K562 treated with DMSO at 1 percent for 24 hours (cell line): ENCODE data around the gene CHAT. TPM values are rescaled to one million over a fixed set of nuclear protein-coding genes. Genes with fewer than 3 reads are reported as not detected.

Source experiments
- total RNA-seq: library from RNA; unstranded; fragments of 300-600 nt; gene quantifications from 2 replicates; pipeline ENCODE4 v1.2.3, GENCODE V29; 2022; ENCODE audit warnings: low read depth; ENCODE audit not compliant: insufficient read depth

CHAT gene
- not detected in 2 replicates for total RNA-seq

DNA sequence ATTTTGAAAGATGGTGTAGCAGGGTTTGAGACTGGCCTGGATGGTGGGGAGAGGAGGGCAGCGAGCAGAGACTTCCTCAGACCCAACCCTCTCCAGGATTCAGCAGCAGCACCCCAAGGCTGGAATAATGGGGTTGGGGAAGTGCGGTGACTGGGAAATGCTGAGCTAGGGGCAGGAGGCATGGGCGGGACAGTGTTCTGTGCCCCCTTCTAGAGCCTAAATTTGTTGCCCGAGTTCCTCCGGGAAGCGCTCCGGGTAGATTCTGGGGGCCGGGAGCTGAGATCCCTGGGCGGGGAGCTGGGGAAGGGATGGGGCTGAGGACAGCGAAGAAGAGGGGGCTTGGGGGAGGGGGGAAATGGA is at the start of gene CHAT:
CHAT (plus strand) TSS at position 156 of the 360 bp plus-strand sequence; CDS start at position 309, 153 bp downstream.

DNA sequence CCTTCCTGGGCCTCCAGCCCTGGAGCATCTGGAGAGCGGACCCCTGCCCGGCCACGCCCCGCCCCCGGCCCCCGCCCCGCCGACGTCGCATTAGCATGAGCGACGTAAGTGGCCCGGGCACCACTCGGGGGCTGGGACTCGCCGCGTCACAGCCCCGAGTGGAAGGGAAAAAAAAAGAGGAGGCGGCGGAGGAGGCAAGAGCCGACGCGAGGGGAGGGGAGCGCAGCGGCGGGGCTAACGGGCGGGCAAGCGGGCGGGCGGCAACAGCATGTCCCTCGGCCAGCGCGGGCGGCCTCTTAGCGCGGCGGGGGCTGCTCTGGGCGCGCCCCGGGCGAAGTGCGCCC is 3.8 kb upstream of the CHAT start, which contains the start of gene SLC18A3:
SLC18A3 (plus strand) TSS at position 197 of the 344 bp plus-strand sequence. CDS start 431 bp downstream, outside the sequence.

GRCh38 chr10:49679480-49679893 is 65.7 kb downstream of the CHAT start, which contains the start of gene C10orf53:
TSS of gene C10orf53 (plus strand) at chr10:49679651. CDS start at chr10:49679698, 47 bp downstream.

Other genes starting within 250 kb of the CHAT start
- not detected in 2 replicates for gene DRGX, start 217.9 kb upstream of the CHAT start, total RNA-seq
- 7.5 and 9.2 TPM in 2 replicates for gene ERCC6, start 74.9 kb upstream of the CHAT start, total RNA-seq
- gene SLC18A3, start 3.7 kb upstream of the CHAT start, total RNA-seq: not detected in 2 replicates
- gene C10orf53, start 65.6 kb downstream of the CHAT start, total RNA-seq: not detected in 2 replicates
- 0.63 and 0.97 TPM in 2 replicates for gene OGDHL, start 148.3 kb downstream of the CHAT start, total RNA-seq